GM18907 (cell line): Measurements from ENCODE around the gene HHIPL1.

Source experiments
- ATAC-seq: cut with Tn5 transposase; IDR thresholded peaks from one replicate; pipeline ENCODE4 v1.9.1; 2021; ENCODE audit warnings: mild to moderate bottlenecking, moderate library complexity; ENCODE audit not compliant: unreplicated experiment

Gene HHIPL1

DNA sequence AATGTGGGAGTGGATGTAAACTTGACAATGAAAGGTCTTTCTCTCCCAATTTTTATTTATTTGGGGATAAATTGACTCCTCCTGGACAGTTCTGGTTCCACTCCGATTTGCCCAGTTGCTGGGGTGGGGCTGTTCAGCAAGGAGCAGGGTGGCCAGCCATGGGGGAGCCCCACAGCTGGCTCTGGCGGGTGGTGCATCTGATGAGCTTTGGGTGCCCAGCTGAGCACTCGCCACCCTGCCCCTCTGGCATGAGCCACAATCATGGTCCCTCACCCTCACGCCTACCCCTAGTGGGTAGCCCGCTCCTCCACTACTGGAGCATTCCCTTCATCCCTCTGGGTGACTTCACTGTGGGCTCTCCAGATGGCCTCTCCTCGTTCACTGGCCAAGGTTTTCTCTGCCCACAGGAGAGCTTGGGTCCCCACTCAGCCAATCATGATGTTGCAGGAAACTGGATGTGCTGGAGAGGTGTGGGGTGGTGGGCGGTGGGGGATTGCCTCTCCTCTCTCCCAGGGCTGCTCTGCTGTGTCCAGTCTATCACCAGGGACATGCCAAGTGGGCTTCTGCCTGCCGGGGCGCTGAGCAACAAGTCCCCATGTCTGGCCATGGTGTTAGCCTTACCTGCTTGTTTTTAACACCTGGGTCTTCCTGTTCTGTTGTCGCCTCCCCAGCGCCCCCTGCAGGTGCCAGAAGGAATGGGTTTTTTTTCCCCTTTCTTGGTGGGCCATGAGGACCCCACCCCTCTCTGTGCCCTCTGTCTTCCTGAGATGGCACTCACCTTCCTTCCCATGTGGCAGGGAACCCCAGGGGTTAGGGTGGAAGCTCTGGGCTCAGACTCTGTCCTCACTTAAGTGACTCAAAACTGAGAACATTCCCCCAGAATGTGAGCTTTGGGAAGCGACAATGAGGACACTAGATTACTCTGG lies 42.6 kb downstream of the HHIPL1 start:
- no peak for ATAC-seq

DNA sequence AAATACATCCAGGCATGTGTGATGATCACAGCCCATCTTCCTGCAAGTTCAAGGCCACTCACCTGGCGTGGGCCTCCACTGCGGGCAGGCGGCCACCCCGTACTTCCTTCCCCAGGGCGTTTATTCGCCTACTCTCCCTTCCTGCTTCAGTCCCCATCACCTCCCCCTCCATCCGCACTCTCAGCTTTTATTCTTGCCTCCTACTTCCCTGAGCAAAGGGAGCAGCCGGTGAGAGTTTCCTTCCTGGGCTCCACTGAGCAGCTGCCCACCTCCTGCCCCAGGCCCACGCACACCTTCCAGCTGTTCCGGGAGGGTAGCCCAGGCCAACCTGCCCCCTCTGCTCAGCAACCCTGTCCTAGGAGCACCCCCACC lies 43.3 kb downstream of the HHIPL1 start:
- ATAC-seq: no peak

DNA sequence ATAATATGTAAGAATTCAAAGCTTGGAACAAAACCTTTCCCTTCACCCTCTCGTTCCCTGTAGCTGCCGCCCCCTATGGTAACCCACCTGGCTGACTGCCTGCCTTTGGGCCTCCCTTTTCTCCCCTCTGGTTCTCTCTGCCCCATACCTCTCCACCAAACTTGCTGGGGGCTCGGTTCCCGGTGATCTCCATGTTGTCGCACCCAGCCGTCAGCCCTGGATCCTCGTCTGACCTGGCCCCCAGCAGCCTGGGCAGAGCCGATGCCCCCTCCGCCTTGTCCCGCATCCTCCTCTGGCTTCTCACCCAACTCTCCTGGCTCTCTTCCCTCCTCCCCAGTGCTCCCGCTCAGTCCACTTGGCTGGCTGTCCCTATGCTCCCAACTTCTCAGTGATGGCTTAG lies 43.7 kb downstream of the HHIPL1 start:
- no peak for ATAC-seq

DNA sequence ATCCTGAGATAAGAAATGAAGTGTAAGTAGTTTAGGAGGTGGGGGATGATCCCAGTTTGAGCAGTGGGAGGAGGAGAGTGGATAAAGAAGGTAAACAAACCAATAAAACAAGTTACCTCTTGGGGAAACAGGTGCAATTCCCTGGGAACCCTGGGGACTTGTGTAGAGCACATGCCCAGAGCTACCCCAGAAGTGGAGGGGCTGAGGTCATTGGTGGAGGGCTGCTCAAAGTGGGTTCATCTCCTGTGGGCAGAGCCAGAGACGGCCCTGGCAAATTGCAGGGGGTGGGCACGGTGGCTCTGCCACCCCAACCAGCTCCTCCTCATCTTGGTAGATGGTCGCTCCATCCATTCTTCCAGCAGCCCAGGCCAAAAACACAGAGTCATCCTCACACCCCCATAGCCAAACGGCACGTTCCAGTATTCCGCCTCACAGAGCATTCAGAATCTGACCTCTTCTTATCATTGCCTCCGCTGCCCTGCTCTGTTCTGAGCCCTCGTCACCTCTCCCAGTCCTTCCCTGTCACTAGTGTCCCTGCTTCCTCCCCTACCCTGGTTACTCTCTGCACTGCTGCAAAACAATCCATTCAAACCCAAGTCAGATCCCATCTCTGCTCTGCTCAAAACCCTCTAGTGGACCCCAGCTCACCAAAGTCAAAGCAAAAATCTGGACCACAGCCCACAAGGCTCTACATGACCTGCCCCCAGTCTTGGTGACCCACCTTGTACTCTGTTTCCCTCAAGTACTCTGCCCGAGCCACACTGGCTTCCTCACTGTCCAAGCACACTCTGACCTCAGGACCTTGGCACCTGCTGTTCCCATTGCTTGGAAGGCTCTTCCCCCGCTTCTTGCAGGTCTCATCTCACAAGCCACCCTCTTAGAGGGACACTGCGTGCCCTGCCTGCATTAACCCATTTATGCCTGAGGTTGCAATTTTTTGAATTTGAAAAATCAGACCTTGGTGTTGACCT lies 44.6 kb downstream of the HHIPL1 start:
- no peak for ATAC-seq

DNA sequence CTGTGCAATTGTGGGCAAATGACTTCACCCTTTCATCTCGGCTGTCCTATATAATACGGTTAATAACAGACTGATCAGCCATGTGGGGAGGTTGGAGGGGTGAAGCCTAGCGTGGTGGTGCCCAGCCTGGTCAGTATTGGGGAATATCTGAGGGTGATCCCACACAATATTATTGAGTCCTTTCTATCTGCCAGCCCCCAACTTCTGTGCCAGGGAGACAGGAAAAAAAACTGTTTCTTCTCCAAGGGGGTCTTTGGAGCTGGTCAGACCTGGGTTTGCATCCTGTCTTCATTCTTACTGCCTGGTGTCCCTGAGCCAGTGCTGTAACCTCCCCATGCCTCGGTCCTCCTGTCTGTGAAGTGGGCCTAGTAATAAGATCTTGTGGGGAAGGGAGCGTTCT lies 45.7 kb downstream of the HHIPL1 start:
- no peak for ATAC-seq

DNA sequence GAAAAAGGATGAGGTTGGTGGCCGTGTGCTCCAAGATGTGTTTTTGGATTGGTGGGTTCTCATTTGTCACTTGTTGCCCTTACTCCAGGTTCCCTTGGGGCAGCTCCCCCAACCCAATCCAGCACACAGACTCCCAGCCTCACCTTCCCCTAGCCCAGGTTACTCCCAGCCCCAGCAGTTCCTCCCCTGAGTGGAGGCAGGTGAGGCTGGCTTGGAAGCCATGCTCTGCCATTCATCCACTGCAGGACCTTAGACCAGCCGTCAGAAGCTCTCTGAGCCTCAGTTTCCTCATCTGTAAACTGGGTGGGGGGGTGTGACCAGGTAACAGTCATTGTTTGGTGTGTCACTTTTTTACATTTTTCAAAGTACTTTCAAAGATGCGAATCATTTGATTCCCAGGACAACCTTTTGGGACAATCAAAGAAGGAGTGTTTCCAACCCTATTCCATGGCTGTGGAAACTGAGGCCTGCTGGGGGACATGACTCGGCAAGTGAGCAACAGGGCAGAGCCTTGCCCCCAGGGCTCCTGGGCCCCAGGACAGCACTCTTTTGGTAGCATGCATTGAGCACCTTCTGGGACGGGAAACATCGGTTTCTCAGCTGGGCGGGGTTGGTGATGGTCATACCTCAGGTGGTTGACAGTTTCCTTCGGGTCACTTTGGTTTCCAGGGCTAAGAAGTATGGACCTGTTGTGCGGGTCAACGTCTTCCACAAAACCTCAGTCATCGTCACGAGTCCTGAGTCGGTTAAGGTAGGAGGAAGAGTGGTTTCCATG lies 46.4 kb downstream of the HHIPL1 start:
- no peak for ATAC-seq

DNA sequence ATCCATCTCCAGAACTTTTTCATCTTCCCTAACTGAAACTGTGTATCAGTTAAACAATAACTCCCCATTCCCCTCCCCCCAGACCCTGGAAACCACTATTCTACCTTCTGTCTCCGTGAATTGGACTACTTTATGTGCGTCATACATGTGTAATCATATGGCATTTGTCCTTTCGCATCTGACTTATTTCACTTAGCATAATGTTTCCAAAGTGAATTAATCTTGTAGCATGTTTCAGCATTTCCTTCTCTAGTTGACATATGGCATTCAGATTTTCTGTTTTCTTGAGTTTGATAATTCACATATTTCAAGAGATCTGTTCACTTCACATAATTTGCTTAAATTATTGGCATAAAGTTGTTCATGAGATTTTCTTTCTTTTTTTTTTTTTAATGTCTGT lies 49.0 kb downstream of the HHIPL1 start:
- no peak for ATAC-seq

DNA sequence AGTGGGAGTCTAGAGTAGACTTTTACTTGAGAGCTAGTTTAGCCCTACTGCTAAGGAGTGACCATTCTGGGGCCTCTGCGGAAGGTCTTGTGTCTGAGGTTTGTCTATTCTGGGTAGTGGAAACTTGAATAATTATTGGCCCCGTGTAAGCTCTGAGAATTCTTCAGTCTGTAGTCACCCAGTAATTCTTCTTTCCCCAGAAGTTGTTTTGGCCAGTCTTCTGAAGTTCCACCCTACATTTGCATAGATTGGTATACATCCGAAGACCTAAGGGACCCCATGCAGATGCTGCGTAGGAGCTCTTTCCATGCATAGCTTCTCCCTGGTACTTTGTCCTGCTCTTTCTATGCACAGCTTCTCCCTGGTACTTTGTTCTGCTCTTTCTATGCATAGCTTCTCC lies 52.0 kb downstream of the HHIPL1 start:
- no peak for ATAC-seq

DNA sequence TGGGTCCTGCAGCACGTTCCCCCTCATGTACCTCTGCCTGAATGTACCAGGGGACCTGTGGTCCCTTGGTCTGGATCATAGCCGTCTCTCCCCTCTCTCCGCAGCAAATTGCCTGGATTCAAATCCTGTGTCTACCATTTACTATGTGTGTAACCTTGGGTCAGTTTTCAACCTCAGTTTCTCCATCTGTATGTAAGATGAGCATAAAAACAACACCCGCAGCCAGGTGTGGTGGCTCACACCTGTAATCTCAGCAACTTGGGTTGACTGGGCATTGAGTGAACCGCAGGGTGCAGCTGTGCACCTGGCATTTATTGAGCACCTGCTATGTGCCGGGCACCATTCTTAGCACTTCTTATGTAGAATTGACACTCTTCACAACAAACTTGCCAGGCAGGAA lies 53.3 kb downstream of the HHIPL1 start:
- no peak for ATAC-seq

DNA sequence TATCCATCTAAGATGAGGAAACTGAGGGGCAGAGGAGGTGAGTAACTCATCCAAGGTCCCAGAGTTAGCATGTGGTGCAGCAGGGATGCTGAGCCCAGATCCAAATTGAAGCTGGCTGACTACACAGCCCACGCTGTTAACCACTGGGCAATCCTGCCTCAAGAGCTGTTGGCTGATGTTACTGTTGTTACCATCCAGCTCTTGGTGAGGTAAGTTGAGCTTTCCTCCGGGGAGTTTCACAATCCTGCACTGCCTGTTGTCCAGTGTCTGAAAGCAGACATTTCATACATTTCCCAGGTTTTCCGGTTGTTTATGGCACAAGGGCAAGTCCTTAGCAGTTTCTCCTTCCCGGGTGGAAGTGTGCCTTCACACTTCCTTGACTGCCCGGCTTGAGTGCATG lies 53.7 kb downstream of the HHIPL1 start:
- ATAC-seq: no peak

DNA sequence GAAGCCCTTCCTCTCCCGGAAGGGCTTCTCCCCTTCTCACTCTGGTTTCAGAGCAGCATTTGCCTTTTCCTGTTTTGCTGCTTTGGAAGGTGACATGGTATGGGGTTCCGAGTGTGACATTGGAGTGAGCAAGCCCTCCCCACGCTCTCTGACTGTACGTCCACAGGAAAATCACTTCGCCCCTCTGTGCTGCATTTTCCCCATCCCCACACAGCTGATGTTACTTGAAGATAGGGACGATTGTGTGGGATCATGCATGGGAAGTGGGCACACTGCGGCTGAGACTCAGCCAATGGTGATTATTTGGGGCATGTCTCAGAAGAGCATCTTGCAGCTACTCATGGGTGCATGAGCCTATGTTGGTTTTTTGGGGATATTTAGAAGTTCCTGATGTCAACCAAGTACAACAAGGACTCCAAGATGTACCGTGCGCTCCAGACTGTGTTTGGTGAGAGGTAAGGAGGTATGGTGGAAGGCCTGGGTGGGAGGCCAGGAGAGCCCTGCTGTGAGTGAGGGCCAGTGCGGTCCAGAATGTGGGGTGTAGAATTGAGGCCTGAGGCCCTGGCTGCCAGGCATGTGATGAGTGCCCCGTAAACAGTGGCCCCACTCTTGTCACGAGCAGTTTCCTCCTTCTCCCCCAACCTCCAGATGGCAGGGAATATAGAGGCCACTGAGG lies 54.3 kb downstream of the HHIPL1 start:
- no peak for ATAC-seq

DNA sequence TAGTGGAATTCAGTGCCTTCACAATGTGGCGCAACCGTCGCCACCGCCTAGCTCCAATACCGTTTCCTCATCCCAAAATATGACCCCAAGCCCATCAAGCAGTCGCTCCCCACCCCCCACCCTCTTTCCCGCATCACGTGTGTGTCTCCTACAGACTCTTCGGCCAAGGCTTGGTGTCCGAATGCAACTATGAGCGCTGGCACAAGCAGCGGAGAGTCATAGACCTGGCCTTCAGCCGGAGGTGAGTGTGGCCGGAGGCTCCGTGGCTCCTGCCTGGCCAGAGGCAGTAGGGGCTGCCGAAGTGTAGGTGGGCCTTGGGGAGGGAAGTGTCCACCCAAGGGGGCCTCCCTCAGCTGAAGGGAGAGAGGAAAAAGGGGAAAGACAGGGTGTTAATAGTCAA lies 54.9 kb downstream of the HHIPL1 start:
- ATAC-seq: no peak

DNA sequence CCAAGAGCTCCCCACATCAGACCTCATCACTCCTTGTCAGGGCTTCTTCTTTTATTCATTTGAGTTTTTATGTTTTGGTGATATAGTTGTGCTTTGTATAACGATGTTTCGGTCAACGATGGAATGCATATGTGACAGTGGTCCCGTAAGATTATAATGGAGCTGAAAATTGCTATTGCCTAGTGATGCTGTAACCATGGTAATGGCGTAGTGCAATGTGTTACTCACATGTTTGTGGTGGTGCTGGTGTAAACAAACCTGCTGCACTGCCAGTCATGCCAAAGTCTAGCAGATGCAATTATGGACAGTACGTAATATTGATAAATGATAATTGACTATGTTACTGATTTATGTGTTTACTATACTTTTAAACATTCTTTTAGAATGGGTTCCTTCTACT lies 55.5 kb downstream of the HHIPL1 start:
- no peak for ATAC-seq

DNA sequence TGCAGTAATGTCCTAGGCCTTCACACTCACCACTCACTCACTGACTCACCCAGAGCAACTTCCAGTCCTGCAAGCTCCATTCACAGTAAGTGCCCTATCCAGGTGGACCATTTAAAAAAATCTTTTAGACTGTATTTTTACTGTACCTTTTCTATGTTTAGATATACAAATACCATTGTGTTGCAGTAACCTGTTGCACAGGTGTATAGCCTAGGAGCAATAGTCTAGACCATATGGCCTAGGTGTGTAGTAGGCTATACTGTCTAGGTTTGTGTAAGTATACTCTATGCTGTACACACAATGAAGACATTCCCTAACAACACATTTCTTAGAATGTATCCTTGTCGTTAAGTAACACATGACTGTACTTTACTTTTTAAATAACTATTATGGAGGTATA lies 56.3 kb downstream of the HHIPL1 start:
- no peak for ATAC-seq

DNA sequence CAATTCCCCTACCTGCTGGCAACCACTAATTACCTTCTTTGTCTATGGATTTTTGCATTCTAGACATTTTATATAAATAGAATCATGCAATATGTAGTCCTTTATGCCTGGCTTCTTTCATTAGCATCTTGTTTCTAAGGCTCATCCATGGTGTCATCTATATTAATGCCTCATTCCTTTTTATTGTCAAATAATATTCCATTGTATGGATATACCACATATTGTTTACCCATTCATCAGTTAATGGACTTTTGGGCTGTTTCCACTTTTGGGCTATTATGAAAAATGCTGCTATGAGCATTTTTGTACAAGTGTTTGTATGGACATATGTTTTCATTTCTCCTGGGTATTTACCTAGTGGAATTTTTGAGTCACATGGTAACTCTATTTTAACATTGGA lies 57.2 kb downstream of the HHIPL1 start:
- no peak for ATAC-seq

DNA sequence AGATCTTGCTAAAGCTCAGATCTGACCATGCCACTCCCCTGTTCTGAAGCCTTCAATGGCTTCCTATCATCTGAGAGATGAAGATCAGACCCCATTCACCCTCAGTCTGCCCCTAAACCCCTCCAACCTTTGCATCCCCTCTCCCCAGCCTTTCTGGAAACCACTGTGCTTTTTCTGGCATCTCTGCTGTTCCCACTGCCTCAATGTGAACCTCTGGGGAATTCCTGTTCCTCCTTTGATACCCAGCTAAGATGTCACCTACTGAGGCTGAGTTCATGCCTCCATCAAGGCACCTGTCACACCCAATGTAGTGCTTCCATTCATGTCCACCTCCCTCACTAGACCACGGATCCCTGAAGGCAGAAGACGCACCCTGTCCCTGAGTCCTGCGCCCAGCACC lies 58.5 kb downstream of the HHIPL1 start:
- no peak for ATAC-seq

DNA sequence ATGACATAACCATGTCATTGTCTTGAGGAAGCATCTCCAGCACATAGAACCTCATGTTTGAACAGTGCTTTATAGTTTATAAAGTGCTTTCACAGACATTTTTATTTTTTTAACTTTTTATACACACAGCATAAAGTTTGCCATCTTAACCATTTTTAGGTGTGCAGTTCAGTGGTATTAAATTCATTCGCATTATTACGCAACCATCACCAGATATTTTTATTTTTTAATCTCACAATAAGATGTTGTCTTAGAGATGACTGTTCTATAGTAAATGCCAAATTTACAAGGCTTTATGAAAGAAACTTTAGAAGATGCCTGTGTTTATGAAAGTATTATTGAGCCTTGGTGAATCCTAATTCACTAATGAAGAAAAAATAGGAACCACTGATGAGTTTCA lies 59.1 kb downstream of the HHIPL1 start:
- no peak for ATAC-seq

DNA sequence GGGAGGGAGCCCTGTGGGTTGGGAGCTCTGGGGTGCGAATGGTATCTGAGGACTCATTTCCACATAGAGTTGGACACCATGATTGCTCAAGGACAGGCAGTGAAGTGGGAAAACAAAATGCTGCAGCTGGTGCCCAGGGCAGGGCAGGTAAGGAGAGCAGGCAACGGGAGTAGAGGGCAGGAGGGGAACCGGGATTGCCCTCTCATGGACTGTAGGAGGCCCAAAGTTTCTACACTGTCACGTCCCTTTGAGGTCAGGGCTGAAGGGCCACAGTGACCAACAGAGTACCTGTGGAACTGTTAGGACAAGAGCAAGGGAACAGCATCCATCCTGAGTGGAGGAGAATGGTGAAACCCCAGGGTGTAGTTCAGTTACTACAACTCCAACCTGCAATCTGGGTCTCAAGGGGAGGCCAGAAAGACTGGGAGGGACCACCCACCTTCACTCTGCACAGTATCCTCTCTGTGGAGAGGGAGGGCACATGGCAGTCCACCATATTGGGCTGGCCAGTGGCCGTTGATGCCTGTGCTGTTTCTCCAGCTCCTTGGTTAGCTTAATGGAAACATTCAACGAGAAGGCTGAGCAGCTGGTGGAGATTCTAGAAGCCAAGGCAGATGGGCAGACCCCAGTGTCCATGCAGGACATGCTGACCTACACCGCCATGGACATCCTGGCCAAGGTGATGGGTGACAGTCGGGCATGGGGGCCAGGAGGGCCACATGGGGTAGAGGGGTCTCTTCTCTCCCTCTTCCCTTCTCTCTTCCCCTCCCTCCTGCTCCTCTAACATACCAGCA lies 61.4 kb downstream of the HHIPL1 start:
- no peak for ATAC-seq

DNA sequence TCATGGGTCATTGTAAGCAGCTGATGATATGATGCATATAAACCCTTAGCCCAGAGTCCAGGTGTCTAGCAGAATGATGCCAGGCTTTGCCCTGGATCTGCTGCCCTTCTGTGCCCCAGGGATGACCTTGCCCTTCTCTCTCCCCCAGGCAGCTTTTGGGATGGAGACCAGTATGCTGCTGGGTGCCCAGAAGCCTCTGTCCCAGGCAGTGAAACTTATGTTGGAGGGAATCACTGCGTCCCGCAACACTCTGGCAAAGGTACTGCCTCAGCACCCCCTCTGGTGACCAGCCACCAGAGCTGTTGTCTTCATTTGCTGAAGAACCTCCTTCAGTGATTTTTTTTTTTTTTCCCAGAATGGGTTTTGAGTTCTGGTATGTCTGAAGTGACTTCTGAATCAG lies 62.5 kb downstream of the HHIPL1 start:
- no peak for ATAC-seq

DNA sequence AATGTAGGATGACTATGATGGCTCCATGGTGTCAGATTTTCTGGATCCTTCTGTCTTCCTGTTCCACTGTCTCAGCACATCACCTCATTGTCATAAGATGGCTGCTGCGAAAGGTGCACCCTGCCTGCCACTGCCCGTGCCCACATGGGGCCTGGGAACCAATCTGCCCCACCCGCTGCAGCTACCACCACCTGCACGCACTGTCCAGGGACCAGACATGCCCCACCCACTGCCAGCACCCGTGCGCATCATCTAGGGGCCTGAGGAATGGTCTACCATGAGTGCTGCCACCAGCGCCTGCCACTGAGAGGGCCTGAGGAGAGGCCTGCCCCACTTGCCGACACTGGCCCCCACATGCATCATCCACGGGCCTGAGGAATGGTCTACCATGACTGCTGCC lies 63.0 kb downstream of the HHIPL1 start:
- ATAC-seq: no peak
